NCI-H774 (cell line): ENCODE results near the gene OSER1.

Experiments
- DNase-seq: peaks from one replicate; lab custom pipeline; 2025; lab: John Stamatoyannopoulos, UW

OSER1 gene

DNA sequence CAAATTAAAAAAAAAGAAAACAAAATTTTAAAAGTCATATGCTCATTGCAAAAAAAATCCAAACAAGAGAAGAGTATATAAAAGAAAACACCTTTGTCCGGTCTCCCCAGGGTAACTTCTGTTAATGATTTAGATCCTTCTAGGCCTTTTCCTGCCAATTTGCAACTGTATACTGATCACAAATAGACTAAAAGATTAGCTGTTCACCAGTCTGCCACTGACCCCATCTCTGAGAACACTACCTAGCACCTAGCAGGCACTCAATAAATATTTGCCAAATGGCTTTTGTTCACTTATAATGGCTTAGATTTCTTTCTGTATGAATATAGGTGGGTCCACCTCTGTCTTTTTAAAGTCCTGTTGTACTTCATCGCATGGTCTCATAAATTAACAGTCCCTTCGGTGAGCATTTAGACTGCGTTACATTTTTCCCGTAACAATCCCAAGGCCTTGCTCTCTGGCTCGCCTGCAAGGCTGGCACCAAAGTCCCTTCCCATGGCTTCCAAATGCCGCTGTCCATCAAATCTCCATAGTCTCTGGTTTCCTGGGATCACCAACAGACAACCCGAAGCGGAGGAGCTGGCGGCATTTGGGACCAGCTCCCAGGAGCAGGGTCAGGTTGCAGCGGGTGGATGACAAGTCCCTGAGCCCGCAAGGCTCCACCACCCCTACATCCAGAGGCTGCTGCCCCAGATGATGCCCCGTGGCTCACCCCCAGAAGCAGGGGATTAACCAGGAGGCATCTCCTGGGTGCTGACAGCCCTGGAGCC lies 35.4 kb downstream of the OSER1 start:
- DNase-seq, result no peak

- no peak for DNase-seq
These were observed 36.7 kb downstream of the OSER1 start for GRCh38 chr20:44173846-44174245.

DNA sequence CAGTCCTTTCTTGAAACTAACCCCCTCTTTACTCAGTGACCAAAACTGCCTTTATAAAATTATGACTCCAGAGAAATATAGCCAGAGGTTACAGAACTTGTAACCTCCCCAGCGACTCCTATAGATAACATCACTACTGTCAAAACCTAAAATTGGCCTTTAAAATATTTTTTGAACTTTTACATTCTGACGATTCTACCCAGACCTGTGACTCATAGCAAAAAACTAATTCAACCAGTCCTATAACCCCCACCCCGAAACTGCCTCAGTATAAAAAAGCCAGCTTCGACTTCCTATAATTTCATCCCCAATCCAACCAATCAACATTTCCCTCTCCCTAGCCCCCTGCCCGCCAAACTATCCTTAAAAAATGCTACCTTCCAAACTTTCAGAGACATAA lies 37.5 kb downstream of the OSER1 start:
- no peak for DNase-seq

DNA sequence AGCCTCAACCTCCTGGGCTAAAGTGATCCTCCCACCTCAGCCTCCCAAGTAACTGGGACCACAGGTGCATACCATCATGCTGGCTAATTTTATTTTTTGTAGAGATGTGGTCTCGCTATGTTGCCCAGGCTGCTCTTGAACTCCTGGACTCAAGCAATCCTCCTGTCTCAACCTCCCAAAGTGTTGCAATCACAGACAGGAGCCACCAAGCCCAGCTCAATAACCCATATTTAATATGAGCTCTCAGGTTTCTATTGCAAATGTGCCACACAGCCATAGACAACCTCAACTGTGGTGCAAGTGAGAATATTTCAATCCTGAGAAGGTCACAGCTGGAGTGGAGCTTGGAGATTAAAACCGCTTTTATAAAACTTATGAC lies 38.0 kb downstream of the OSER1 start:
- DNase-seq, result no peak

GRCh38 chr20:44171775-44172571 lies 38.6 kb downstream of the OSER1 start:
- DNase-seq, result no peak

- no peak for DNase-seq
These were observed 39.7 kb downstream of the OSER1 start for GRCh38 chr20:44170816-44171410.

- DNase-seq, result no peak
These were observed 42.8 kb downstream of the OSER1 start for GRCh38 chr20:44167736-44168135.

DNA sequence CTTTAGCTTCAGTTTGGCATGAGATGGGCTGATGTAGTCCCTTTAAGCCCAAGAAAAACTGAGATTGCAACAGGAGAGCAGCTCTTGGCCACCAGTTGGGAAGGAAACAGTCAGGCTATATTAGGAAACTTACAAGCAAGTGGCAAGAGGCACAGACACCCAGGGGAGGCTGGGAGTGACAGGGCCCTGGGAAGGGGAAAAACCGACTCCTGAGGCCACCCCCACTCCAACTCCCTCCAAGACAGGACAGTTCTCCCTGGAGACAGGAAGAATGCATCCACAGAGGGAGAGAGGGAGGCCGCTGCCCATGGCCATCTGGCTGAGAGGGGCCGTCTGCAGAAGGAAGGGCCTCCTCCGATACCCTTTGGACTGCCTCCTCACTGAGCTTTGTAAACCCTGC lies 44.1 kb downstream of the OSER1 start:
- DNase-seq, result no peak

DNA sequence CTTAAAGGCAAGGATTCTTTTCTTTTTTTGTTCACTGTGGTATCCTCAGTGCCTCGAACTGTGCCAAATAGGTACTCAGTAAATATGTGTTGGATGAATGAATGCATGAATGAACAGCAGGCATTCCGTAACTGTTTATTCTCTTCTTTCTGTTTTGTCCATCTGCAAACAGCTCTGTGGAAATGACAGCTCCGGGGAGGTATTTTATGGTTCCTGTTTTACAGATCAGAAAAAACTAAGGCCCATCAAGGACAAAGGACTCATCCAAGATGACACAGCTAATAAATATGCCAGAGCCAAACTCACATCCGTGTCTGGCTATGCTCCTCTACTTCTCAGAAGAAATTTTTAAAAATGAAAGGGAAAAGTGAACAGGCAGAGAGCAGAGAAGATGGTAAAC lies 44.6 kb downstream of the OSER1 start:
- no peak for DNase-seq

DNA sequence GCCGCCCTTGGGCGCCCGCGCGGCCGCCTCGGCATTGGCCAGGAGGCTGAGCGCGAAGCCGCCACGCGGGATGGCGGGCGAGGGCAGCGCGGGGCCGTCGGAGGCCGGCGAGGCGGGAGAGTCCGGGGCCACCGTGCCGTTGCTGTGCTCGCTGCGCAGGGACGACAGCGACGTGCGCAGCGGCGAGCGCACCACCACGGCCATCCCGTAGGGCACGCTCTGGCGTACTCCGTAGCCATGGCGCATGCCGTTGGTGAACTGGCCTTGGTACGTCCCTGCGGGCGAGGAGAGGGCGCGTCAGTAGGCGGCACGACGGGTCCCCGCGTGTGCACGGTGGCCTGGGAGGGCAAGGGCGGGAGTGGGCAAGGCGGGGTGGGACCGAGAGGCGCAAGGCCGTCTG lies 50.4 kb downstream of the OSER1 start:
- DNase-seq, result no peak

GRCh38 chr20:44159711-44160110 lies 50.9 kb downstream of the OSER1 start:
- DNase-seq, result no peak

DNA sequence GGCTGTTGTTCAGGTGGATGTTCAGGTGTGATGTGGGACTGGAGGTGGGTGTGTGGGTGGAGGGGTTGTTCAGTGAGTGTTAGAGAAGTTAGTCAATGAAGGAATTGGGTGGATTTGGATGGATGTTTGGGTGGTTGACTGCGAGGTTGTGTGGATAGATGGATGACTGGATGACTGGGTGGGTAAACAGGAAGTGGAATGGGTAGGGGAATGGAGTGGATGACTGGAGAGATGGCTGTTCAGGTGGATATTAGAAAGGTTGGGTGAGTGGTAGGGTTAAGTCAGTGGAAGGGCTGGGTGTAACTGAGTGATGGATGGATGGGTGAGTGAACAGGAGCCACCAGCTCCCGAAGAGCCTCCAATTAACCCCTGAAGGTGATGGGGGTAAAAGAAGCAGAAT lies 51.4 kb downstream of the OSER1 start:
- no peak for DNase-seq

DNA sequence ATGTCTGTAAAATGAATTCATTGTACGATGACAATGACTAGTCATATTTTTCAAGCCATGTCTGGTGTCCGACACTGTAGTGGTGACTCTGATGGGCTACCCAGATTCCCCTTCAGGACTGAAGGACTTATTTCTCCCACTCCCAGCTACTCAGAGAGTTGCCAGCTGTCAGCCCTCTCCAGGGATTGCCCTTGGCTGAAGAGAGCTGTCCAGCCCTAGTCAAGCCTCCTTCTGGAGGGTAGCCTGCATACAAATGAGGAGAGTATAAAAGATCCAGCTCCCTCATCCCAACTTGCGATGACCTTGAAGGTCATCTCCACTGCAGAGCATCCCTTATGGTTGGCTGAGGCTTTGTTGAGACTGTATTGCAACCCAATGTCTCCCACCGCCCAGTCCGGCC lies 53.5 kb downstream of the OSER1 start:
- DNase-seq, result no peak

DNA sequence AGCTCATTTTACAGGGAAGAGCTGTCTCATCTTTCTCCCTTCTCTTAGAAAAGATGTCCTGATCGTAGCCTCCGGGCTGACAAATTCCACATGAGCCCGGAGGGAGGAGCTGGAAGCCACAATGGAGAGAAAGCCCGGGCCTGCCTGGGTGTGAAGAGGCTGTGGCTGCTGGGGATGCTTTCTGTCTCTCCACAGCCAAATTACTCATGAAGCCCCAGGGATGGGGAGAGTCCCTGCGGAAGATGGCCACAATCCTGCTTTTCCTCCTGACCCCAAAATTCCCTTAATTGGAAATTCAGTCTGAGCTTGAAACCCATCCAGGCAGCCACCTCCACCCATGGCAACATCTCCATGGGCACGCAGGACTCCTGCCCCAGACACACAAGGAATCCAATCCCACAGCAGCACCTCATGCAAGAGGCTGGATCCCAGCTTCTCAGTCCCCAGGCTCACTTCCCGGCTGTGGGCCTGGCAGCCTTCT lies 56.0 kb downstream of the OSER1 start:
- DNase-seq, result no peak

- DNase-seq, result no peak
These were observed 56.9 kb downstream of the OSER1 start for GRCh38 chr20:44153636-44154043.

- DNase-seq, result no peak
These were observed 58.8 kb downstream of the OSER1 start for GRCh38 chr20:44151621-44152416.

GRCh38 chr20:44146272-44146671 lies 64.3 kb downstream of the OSER1 start:
- no peak for DNase-seq
